HG02623 (cell line): ENCODE data around the gene TNFRSF18.

Experiments
- ATAC-seq: cut with Tn5 transposase; IDR thresholded peaks from one replicate; pipeline ENCODE4 v1.9.1; 2021; ENCODE audit warnings: moderate library complexity; ENCODE audit not compliant: unreplicated experiment

Gene TNFRSF18

GRCh38 chr1:1167841-1168450 lies 38.4 kb downstream of the TNFRSF18 start:
- ATAC-seq: no peak

DNA sequence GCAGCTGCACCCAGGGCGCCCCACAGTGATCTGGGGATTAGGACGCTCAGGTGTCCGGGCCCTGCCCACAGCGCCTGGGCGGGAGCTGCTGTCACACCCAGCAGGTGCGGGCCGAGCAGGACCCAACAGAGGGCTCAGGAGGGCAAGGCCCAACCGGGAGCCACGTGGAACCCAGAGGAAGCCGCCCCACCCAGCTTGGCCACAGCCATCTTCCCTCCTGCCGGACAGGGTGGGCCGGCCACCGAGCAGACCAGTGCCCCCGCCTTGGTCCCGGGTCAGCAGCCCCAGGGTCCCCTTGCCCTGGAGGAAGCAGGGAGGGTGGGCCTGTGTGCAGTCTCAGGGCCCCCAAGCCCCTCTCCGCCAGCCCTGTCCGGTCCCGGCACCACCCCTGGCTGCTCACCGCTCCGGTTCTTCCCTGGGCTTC lies 39.0 kb downstream of the TNFRSF18 start:
- ATAC-seq: no peak

DNA sequence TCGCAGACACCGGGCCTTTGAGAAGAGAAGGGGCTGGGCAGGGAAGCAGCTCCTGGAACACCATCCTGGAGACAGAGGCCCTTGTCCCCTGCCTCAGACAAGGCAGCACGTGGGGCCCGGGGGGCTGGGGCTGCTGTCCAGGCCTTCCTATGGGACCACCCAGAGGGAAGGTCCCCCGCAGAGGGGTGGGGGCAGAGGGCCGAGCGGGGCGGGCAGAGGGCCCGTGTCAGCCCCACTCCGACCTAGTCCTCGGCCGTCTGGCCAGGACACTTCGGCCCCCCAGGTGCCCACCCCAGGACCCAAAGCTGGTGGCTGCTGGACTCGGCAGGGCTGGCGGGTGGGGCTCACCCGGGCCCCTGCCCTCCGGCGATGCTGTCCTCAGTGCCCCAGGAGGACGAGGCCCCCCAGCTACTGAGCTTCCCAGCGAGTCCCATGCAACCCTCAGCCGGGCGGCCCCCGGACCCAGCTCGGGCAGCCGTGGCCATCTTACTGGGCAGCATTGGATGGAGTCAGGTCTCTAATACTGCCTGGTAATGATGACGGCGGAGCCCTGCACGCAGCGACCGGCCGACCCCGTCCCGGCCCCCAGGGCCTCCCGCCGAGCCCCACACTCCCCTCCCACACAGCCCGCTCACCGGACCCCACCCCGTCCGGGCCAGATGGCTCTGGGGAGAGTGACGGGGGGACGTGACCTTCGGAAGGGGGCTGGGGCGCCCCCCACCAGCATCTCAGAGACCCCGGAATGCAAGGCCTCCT lies 39.6 kb downstream of the TNFRSF18 start:
- no peak for ATAC-seq

GRCh38 chr1:1165900-1166421 lies 40.4 kb downstream of the TNFRSF18 start:
- no peak for ATAC-seq

GRCh38 chr1:1165485-1165884 lies 40.9 kb downstream of the TNFRSF18 start:
- ATAC-seq: no peak

DNA sequence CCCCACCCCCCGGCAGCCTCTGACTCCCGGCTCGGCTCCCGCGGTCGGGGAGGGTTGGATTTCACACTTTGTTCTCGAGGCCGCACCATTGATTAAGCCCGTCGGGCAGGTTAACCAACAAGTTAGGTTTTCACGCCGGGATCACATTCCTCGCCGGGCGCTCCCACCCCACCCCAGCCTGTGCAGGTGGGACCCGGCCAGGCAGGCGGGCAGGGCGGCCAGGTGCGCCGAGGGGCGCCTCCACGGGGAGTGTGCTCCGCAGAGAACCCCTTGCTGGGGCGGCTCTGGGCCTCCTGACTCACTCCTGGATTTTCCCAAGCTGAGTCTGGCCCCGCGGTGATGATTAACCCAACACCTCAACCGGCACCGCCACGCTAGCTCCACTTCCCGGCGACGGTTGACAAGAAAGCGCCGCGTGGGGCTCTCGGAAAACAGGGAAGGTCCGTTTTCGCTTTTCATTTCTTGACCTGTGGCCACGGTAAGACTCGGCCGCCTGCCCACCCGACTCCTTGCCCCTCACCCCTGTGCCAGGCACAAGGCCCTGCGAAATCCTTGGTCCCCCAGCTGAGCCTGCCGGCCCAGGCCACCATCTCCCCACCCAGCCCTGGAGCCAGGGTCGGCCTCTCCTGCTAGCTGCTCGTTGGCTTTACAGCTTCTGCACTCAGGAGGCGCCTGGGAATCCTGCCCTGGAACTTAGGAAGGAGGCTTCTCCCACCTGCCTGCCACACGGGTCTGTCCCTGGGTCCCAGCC lies 41.5 kb downstream of the TNFRSF18 start:
- no peak for ATAC-seq

DNA sequence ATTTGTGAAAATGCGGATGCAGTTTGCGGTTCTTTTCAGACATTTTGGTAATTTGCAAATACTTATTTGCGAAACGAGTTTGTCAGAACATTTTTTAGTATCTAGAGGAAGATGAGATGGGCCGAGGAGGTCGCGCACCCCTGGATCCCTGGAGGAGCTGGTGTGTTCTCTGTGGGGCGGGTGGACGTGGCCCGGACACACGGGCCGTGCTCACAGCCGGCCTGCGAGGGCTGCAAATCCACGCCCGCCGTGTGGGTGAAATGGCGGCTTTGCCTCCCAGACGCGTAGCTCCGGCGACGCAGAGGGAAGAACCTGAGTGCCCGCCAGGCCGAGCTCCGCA lies 42.1 kb downstream of the TNFRSF18 start:
- no peak for ATAC-seq

GRCh38 chr1:1163538-1164070 lies 42.8 kb downstream of the TNFRSF18 start:
- ATAC-seq: no peak

GRCh38 chr1:1162597-1163537 lies 43.5 kb downstream of the TNFRSF18 start:
- no peak for ATAC-seq

DNA sequence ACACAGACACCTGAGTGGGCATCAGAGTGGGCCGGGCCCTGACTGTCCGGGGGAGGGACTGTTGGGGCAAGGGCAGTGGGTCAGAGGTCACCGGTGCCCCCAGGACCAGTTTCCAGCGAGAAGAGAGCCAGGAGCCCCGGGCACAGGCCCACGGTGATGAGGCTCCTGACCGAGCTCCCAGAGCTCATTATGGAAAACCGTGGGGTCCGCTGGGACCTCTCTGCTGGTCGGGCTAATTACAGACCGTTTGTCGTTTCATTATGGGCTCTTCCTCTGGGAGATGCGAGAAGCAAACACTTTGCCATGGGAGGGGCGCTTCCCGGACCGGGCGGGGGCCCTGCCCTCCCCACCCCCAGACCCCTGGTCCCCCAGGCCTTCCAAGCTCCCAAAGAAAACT lies 44.7 kb downstream of the TNFRSF18 start:
- no peak for ATAC-seq

GRCh38 chr1:1161078-1161682 lies 45.2 kb downstream of the TNFRSF18 start:
- ATAC-seq: no peak

DNA sequence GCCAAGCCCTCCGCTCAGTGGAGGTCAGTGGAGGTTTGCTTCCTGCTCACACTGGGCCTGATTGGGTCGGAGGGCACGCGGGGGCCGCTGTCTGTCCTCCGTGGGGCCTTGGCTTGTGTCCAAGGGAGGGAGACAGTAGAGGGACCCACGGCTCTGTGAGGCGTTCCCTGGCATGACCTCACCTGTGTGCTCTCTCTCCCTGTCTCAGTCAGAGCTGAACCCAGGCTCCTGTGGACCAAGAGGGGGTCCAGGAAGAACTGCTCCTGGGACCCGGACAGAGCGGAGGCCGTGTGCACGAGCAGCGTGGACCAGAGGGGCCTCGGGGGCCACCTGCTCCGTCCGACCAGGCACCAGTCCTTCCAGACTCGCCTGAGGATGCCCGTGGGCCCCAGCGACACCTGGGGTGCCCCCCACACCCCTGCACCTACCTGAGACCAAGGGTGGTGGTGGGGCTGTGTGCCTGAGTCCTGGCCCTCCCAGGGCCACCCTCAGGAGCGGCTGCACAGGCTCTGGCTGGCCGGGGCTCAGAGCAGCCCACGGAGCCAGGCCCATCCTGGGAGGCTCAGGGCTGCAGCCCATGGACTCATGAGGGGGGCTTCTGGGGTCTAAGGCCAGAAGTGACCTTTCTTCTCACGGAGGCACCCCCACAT lies 46.0 kb downstream of the TNFRSF18 start:
- no peak for ATAC-seq

DNA sequence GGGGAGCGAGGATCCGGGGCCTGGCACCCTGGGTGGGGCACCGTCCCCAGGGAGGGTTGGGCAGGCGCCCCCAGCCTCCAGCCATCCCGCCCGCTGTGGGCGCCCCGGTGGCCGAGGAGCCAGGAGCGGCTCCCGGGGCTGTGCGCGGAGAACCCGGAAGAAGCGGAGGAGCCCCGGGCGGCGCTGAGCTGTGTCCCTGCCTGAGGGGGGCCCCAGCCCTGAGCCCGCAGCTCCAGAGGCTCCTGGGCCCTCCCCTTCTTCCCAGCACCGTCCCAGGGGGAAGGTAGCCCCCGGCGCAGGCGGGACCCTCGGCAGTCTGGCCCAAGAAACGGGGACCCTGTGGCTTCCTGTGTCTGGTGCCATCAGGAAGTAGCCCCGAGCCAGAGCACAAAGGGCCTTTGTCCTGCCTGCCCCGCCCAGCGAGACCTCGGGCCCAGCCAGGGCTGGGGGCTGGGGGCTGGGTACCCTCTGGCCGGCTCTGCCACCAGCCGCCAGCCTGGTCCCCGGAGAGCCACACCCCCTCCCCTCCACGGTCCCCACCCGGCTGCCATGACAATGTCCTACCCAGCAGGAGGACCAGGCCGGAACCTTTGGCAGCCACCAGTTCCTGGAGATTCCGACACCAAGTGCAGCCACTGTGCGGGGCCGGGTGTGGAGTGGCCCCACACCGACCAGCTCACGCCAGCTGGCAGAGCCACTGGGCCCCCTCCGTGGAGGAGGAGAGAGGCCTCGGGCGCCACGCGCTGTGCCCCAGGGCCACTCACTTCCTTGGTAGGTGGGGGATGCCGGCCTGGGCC lies 48.3 kb downstream of the TNFRSF18 start:
- ATAC-seq: peak; percentile 38

GRCh38 chr1:1157426-1157913 lies 48.9 kb downstream of the TNFRSF18 start:
- peak; percentile 40 for ATAC-seq

GRCh38 chr1:1157033-1157365 lies 49.4 kb downstream of the TNFRSF18 start:
- ATAC-seq: no peak

GRCh38 chr1:1156140-1157032 lies 50.0 kb downstream of the TNFRSF18 start:
- ATAC-seq: no peak

DNA sequence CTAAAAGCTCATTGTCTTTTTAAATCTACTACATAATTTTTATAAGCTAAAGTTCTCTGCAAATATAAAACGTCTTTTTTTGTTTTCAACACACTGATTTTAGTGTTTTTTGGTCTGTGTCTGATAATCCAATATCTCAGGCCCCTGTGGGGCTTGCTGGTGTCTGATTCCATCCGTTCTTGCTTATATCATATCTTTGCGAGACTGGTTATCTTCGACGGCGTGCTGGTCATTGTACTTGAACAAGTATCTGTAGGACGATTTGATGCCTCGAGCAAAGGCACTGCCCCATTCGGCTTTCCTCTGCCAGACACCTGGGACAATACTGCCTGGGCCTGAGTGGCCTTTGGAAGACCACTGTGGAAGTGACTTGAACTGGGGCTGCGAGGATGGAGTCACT lies 51.1 kb downstream of the TNFRSF18 start:
- ATAC-seq: no peak

DNA sequence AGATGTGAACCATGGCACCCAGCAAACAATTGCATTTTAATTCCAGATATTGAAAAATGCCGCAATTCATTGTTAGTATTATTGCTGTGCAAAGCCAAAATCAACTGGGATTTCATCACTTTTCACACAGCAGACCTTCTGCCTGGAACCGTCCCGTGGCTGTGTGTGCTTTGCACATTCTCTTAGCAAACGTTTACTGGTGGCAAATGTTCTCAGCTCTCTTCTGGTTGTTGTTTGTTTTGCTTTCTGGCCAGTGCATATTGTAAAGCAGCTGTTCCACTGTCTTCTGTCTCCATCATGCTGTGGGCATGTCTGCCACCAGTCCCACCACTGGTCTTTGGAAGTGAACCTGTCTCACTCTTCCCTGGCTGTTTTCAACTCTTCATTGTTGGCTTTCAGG lies 52.5 kb downstream of the TNFRSF18 start:
- no peak for ATAC-seq
